Fibroblast of peridontal ligament (primary cell): ENCODE results near the gene KLRC4.
A peak's percentile ranks its signal among the peaks of the same experiment; 100 is the strongest.
"Not testable (repeated sequence)": the region's sequence is repeated elsewhere in the genome, so short reads cannot be mapped to it uniquely, and the experiment has no call there.

Experiments used
- DNase-seq: peaks from one replicate; pipeline ENCODE4 v3.0.0-alpha.2; 2010; ENCODE audit errors: extremely low read depth

The KLRC4 gene

DNA sequence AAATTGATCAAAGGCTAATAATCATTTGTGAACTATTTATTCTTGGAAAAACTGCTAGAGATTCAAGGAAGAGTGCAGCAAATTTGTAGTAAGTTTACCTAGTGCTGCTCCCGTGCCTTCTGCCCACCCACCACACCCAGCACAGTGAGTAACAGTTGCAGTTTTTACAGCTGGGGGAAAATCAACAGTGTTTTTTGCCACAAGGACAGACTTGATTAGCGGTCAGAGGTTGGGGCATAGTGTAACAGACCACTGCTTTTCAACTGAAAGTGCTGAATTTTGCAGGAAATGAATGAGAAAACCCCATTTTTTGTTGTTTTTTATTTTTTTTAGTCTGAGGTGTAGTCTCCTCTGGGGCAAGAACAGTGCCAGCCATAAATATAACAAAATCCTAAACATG lies 12.3 kb downstream of the KLRC4 start:
- no peak for DNase-seq

DNA sequence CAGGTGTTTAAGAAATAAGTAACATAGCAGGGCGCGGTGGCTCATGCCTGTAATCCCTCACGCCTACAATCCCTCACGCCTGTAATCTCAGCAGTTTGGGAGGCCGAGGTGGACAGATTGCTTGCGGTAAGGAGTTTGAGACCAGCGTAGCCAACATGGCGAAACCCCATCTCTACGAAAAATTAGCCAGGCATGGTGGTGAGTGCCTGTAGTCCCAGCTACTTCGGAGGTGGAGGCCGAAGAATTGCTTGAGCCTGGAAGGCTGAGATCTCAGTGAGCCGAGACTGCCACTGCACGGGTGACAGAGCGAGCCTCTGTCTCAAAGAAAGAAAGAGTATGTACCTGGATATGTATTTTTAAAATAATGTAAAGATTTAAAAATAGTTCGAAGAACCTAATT lies 13.4 kb downstream of the KLRC4 start:
- DNase-seq, result not testable (repeated sequence)

DNA sequence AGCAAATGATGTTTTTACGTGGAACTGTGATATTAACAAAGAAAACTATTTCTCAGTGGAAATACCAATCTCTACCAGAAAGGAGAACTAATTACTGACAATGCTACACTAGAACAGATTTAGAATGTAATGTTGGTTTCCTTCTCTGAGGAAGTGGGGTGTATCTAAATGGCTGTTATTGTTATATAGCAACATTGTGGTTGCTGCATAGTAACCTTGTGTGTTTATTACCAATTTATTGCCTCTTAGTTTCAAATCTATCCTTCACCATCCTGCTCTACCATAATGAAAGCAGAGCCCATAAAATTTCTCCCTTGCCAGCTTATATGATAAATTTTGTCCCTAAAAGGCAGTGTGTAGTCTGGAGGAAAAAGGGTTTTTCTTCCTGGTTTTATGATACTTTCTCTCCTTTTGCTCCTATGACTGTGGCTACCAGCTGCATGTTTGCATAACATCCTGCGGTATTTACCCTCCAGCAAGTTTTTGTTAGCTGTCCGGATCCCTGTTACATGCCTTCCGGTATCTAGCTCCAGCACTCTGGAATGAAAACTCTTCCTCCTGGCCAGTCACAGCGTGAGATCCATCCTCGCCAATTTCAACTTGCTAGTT lies 14.1 kb downstream of the KLRC4 start:
- peak; percentile 87 for DNase-seq

DNA sequence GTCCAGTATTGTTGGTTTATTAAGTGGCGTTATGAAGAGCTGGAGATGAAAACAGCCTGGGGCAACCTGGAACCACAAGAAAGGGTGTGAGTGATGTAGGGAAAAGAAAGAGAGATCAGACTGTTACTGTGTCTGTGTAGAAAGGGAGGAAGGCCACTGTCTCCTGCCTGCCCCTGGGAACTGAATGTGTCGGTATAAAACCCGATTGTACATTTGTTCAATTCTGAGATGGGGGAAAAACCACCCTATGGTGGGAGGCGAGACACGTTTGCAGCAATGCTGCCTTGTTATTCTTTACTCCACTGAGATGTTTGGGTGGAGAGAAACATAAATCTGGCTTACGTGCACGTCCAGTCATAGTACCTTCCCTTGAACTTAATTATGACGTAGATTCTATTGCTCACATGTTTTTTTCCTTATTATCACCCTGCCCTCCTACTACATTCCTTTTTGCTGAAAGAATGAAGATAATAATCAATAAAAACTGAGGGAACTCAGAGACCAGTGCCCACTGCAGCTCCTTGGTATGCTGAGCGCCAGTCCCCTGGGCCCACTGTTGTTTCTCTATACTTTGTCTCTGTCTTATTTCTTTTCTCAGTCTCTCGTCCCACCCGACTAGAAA lies 14.9 kb downstream of the KLRC4 start:
- not testable (repeated sequence) for DNase-seq

DNA sequence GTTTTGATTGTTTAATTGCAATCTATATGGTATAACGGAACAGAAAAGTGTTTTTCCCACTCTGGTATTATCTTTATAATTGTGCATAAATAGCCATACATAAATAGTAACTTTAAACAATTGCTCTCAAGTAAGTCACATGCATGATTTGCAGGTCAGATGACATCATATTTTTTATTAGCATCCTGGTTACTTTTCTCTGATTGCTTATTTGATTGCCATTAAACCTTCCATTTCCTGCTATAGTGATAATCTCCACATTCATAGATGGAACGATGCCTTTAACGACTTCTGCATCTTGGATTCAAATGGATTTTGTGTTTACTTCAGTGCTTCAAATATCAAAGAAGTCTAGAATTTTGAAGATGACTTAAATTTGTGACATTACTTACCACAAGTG lies 16.3 kb downstream of the KLRC4 start:
- no peak for DNase-seq

DNA sequence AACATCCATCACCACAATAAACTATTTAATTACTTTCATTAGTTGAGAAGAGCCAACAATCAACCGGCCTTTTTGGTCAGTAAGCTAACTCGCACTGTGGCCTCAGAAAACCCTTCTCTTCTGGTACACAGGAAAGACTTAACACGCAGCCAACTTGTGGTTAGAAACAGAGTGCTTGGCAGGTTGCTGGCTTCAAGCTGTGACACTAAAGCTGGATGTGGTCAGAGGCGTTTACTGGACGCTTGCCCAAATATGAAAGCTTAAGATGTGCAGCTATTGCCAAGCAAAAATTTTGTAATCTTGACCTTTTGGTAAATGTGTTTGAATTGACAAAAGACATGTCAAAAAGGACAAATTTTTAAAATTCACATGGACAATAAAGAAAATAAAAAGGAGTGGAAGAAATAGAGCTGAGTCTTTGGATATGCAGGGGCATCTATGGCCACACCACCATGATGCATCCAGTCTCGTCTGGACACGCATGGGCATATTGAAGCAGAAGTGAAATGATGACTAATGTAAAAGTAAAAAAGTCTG lies 17.1 kb downstream of the KLRC4 start:
- peak; percentile 98 for DNase-seq

DNA sequence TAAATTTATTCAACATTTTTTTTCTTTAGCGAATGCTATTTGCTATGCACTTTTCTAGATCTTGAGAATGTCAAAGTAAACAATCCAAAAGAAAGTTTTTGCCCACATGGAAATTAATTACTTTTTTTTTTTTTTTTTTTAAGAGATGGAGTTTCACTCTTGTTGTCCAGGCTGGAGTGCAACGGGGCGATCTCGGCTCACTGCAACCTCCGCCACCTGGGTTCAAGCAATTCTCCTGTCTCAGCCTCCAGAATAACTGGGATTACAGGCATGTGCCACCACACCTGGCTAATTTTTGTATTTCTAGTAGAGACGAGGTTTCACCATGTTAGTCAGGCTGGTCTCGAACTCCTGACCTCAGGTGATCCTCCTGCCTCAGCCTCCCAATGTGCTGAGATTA lies 18.6 kb downstream of the KLRC4 start:
- not testable (repeated sequence) for DNase-seq

DNA sequence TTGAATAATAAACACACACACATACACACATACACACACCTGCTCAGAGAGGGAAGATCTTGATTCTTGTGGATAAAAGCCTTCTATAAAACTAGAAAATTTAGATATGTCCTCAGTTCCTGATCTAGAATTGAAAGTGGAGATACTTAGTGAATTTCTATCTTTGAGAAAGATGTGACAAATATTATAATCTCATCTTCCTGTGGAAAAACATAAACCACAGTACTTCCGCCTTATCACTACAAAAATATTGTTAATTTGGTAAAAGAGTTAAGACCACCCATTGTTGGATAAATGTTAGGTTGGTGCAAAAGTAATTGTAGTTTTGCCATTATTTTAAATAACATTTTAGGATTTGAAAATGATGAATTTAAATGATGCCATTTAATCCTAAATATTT lies 19.7 kb downstream of the KLRC4 start, which contains the start of gene KLRK1:
Gene KLRK1, minus strand, starts transcription at position 138 of the 400 bp plus-strand sequence. CDS start 1,231 bp downstream, outside the sequence.
- no peak for DNase-seq

DNA sequence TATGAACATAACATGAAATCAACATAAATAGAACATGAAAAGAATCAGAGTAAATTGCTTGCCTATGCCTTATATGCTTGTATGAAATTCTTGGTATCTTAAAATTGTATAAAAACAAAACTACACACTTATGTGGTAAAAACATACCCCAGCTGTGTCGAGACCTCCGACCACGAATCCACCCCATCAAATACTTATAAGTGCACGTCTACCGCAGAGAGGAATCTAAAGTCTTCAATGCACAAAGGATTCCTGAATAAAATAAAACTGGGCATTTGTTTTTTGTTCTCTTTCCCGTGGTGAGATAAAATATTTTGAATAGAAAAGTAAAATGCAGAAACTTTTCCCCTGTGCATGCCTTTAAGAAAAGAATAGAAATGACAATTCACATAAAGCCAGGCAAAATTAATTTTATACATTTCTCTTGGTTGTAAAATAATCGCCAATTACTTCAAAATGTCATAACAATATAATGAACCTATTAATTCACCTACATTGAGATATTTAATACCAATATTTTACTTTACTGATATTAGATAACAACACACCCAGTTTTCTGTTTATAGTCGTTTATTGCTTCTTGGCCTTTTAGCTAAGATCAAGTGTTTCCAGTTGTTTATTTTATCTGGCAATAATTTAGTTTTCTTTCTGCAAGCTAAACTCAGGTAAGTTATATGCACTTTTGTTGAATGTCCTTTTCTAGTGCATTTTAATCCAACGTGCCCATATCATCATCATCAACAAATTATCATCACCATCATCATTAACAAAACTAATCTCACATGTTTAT lies 20.7 kb downstream of the KLRC4 start:
- no peak for DNase-seq

DNA sequence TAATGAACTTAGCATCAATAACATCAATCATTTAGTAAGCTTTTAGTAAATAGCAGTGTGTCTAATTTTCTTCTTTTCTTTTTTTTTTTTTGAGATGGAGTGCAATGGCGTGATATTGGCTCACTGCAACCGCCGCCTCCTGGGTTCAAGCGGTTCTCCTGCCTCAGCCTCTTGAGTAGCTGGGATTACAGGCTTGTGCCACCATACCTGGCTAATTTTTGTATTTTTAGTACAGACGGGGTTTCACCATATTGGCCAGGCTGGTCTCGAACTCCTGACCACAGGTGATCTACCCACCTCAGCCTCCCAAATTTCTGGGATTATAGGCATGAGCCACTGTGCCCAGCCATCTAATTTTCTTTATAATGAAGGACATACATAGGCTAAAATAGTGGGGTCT lies 22.1 kb downstream of the KLRC4 start:
- DNase-seq, result not testable (repeated sequence)

DNA sequence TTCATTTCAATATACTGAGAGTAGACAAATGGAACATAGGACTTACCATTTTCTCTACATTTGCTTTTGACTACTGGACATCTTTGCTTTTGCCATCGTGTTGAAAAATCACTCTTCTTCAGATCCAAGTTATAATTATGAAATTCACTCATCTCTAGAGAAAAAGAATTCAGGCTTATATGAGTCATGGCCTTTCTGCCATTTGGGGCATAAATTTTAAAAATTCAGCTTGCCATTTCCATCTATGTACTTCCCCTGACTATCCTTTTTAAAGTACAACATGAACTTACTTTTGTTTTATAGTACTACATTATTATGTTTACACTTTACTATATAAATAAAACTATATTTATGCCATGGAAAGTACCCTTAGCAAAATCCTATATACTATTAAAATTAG lies 22.7 kb downstream of the KLRC4 start:
- DNase-seq, result no peak

DNA sequence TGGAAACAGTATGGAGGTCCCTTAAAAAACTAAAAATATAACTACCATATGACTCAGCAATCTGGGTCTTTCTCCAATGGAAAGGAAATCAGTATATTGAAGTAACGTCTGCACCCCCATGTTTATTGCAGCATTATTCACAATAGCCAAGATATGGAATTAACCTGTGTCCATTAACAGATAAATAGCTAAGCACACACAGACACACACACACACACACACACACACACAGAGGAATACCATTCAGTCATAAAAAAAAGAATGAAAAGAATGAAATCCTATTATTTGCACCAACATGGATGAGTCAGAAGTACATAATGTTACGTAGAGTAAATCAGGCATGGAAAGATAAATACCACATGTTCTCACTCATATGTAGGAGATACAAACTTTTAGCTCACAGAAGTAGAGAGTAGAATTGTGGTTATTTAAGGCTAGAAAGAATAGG lies 24.4 kb downstream of the KLRC4 start:
- peak; percentile 76 for DNase-seq

DNA sequence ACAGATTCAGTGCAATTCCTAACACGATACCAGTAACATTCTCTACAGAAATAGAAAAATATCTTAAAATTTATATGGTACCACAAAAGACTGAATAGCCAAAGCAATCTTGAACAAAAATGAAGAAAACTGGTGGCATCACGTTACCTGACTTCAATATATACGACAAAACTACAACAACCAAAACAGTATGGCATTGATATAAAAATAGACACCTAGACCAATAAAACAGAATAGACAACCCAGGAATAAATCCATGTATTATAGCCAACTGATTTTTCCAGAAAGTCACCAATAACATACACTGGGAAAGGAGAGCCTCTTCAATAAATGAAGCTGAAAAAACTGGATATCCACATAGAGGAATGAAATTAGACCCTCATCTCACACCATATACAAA lies 25.4 kb downstream of the KLRC4 start:
- no peak for DNase-seq

DNA sequence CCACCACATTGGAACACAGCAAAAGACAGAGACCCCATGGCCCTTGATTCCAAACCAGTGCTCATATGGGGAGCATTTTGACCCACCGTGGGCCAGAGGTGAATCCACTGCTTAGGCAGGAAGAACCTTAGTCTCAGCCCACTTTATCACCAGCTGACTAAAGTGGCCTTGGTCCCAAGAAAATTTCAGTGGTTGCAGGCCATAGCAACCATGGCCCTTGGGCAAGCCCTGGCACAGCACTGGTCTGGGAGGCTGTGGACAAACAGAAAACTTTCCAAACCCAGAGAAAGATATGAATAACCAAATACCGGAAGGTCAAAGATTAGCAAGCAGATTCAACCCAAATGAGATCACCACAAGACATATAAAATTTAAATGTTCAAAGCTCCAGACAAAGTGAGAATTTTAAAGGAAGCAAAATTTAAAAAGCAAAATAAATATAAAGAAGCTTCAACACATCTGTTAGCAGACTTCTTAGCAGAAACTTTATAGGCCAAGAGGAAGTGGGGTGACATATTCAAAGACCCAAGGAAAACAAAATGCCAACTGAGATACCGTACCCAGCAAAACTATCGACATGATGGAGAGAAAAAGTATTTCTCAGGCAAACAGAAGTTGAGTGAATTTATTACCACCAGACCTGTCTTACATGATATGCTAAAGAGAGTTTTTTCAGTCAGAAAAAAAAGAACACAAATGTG lies 27.5 kb downstream of the KLRC4 start:
- no peak for DNase-seq

DNA sequence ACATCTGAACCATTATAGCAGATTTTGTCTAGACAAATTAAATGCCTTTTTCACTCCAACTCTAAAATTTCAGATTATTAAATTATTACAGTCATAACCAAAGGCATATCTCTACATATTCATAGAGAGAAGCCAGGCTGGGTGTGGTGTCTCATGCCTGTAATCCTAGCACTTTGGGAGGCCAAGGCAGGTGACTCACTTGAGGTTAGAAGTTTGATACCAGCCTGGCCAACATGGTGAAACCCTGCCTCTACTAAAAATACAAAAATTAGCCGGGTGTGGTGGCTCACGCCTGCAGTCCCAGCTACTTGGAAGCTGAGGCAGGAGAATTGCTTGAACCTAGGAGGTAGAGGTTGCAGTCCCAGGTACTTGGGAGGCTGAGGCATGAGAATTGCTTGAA lies 30.8 kb downstream of the KLRC4 start:
- DNase-seq, result not testable (repeated sequence)

DNA sequence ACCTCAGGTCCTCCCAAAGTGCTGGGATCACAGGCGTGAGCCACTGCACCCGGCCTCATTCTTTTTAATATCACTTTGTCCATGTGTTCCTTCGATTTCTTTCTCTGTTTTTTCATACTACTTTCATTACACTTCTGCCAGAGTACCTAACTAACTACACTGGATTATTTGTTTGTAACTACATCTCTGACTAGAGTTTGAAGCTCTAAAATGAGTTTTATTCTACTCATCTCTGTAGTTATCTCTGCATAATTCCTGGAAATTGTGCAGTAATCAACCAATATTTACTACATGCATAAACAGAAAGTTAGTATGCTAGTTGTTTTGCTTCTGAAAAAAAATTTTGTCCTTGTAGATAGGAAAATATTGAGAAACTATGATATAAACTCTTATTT lies 34.9 kb downstream of the KLRC4 start:
- DNase-seq, result no peak

DNA sequence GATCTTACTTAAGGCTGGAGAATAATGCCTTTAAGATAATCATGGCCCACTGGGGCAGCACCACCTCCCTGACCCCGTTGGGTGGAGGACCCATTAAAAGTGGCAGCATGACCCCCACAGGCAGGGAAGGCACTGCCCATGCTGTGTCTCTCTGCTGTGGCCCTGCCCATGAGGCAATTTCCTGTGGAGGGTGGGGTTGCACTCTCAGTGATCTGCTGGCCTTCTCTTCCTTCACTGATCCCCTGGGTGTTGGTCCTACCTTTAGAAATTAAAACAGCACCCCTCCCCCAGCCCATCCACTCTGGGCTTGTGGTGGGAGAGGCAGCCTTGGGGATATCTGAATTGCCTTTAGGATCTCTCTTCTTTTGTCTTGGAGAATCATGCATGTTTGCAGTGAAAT lies 37.0 kb downstream of the KLRC4 start:
- no peak for DNase-seq

DNA sequence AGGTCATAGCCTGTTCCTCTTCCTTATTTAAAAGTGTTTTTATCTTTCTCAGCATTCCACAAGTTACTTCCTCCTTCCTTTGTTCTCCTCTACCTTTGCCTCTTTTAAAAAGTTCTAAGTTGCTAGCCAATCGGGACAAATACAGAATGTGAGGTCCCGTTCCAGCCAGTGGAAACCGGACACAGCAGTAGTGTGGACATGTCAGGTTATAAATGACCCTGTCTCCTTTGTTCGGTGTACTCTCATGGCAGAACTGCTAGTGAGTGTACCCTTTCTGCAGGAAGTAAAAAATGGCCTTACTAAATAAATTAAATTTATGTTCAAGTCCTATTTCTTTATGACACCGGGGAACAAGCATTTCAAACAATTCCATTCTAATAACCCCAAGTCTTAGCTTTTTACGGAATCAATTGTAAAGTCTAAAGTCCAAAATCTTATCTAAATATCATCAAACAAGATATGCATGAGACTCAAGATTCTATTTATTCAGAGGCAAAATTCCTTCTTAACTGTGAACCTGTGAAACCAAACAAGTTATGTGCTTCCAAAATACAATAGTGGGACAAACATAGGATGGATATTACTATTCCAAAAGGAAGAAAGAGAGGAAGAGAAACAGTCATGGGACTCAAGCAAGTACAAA lies 37.5 kb downstream of the KLRC4 start:
- DNase-seq, result not testable (repeated sequence)

DNA sequence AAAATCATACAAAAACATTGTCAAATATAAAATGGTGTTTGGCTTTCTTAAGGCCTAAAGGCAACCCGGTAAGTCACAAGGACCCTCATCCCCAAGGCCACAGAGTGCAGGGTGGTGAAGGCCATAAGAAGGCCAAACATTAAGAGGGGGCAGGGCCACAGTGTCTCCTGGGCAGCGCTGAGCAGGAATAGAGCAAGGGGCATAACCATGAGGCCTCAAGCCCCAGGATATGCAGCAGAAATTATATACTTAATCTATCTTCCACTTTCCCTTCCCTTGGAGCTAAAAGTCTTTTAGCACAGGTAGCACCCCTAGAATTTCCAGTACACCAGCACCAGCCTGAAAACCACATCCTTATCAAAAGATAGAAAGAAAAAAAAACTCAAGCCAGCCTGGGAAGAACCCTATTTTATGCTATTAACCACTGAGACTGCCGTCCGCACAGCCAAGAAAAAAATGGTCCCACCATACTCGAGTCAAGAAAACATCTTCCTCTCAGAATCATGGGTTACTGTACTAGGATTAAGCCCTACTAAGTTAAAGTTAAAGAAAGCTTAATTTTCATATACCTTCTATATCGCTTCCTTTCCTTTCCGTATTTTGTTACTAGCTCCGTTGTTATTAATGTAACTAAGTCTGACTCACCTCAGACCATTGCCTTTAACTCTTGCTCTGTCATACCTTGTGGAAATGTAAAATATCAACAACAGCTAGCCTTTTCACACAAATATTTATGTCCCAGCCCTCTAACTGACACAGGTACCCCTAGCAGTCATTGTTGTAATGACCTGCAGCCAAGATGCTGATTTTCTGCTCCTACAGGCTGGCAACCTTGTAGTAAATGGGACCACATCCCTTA lies 39.8 kb downstream of the KLRC4 start:
- DNase-seq, result no peak
